Activated naive CD8-positive, alpha-beta T cell treated with anti-CD3 and anti-CD28 coated beads for 36 hours (primary cell): ENCODE results near the gene ADRA2C. TPM values are rescaled to one million over a fixed set of nuclear protein-coding genes. Genes with fewer than 3 reads are reported as not detected.
A peak's percentile ranks its signal among the peaks of the same experiment; 100 is the strongest.

Experiments
- DNase-seq: peaks from one replicate; pipeline ENCODE4 v3.0.0; 2021
- H3K27ac Mint-ChIP-seq: one replicate; pipeline ENCODE4 v1.8.0; 2022; ENCODE audit warnings: mild to moderate bottlenecking, moderate library complexity, mixed read lengths
- H3K27me3 Mint-ChIP-seq: one replicate; pipeline ENCODE4 v1.8.0; 2022; ENCODE audit warnings: mild to moderate bottlenecking, mixed read lengths
- H3K36me3 Mint-ChIP-seq: one replicate; pipeline ENCODE4 v1.8.0; 2021; ENCODE audit warnings: mild to moderate bottlenecking, mixed read lengths
- H3K4me1 Mint-ChIP-seq: one replicate; pipeline ENCODE4 v1.8.0; 2021; ENCODE audit warnings: mixed read lengths
- H3K4me3 Mint-ChIP-seq: one replicate; pipeline ENCODE4 v1.8.0; 2022; ENCODE audit warnings: mild to moderate bottlenecking, moderate library complexity, mixed read lengths
- H3K9me3 Mint-ChIP-seq: one replicate; pipeline ENCODE4 v1.8.0; 2022; ENCODE audit warnings: mixed read lengths
- total RNA-seq, 2 experiments: library from RNA; stranded (reverse); gene quantifications; one replicate each; pipeline ENCODE4 v1.2.3, GENCODE V29; 2021

ADRA2C gene
- total RNA-seq, 2 experiments from 2014 or later, result not detected

GRCh38 chr4:3775005-3775404 lies 8.8 kb downstream of the ADRA2C start:
- H3K27me3 Mint-ChIP-seq, result peaks cover 7% of the 10 kb centered on the region
- no peak for DNase-seq
- no peak overlapping the region for H3K4me3 Mint-ChIP-seq
- no peaks in the 10 kb centered on the region for H3K36me3 Mint-ChIP-seq
- H3K9me3 Mint-ChIP-seq, result no peaks in the 10 kb centered on the region
- no peak overlapping the region for H3K27ac Mint-ChIP-seq
- no peaks in the 10 kb centered on the region for H3K4me1 Mint-ChIP-seq

- peaks cover 7% of the 10 kb centered on the region for H3K27me3 Mint-ChIP-seq
- H3K4me3 Mint-ChIP-seq, result no peak overlapping the region
- no peaks in the 10 kb centered on the region for H3K4me1 Mint-ChIP-seq
- no peak overlapping the region for H3K27ac Mint-ChIP-seq
- DNase-seq, result no peak
- no peaks in the 10 kb centered on the region for H3K36me3 Mint-ChIP-seq
- no peaks in the 10 kb centered on the region for H3K9me3 Mint-ChIP-seq
Measured at GRCh38 chr4:3775576-3775975, 9.4 kb downstream of the ADRA2C start.

- peaks cover 6% of the 10 kb centered on the region for H3K27me3 Mint-ChIP-seq
- peaks cover 3% of the 10 kb centered on the region for H3K36me3 Mint-ChIP-seq
- H3K4me1 Mint-ChIP-seq, result no peaks in the 10 kb centered on the region
- no peak overlapping the region for H3K27ac Mint-ChIP-seq
- peaks cover 3% of the 10 kb centered on the region for H3K9me3 Mint-ChIP-seq
- no peak overlapping the region for H3K4me3 Mint-ChIP-seq
- DNase-seq, result no peak
Measured at GRCh38 chr4:3776166-3777032, 10.2 kb downstream of the ADRA2C start.

DNA sequence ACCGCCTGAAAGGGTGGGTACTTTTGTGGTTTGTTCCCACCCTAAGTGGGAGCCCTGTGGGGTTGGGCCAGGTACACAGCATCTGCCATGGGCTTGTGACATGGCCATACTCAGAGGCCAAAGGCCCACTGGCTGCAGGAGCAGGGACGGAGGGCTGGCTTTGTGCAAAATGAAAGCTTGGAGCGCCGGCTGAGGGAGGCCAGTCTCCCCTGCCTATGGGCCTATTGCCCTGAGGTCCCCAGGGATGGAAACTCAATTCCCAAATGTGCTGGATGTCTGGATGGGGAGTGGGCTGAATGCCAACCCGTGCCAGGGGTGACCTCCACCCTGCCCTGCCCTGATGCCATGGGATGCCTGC lies 10.8 kb downstream of the ADRA2C start:
- H3K27ac Mint-ChIP-seq, result no peak overlapping the region
- peaks cover 4% of the 10 kb centered on the region for H3K36me3 Mint-ChIP-seq
- H3K4me1 Mint-ChIP-seq, result no peaks in the 10 kb centered on the region
- no peak for DNase-seq
- no peak overlapping the region for H3K4me3 Mint-ChIP-seq
- H3K27me3 Mint-ChIP-seq, result peaks cover 5% of the 10 kb centered on the region
- H3K9me3 Mint-ChIP-seq, result peaks cover 3% of the 10 kb centered on the region

- H3K4me1 Mint-ChIP-seq, result no peaks in the 10 kb centered on the region
- H3K9me3 Mint-ChIP-seq, result peaks cover 3% of the 10 kb centered on the region
- H3K36me3 Mint-ChIP-seq, result peaks cover 4% of the 10 kb centered on the region
- no peak overlapping the region for H3K27ac Mint-ChIP-seq
- peaks cover 5% of the 10 kb centered on the region for H3K27me3 Mint-ChIP-seq
- no peak overlapping the region for H3K4me3 Mint-ChIP-seq
- no peak for DNase-seq
Measured at GRCh38 chr4:3777669-3778068, 11.5 kb downstream of the ADRA2C start.

- H3K4me3 Mint-ChIP-seq, result no peak overlapping the region
- H3K27ac Mint-ChIP-seq, result no peak overlapping the region
- no peak for DNase-seq
- no peaks in the 10 kb centered on the region for H3K4me1 Mint-ChIP-seq
- peaks cover 5% of the 10 kb centered on the region for H3K27me3 Mint-ChIP-seq
- H3K36me3 Mint-ChIP-seq, result peaks cover 4% of the 10 kb centered on the region
- H3K9me3 Mint-ChIP-seq, result peaks cover 3% of the 10 kb centered on the region
Measured at GRCh38 chr4:3779509-3779908, 13.3 kb downstream of the ADRA2C start.

DNA sequence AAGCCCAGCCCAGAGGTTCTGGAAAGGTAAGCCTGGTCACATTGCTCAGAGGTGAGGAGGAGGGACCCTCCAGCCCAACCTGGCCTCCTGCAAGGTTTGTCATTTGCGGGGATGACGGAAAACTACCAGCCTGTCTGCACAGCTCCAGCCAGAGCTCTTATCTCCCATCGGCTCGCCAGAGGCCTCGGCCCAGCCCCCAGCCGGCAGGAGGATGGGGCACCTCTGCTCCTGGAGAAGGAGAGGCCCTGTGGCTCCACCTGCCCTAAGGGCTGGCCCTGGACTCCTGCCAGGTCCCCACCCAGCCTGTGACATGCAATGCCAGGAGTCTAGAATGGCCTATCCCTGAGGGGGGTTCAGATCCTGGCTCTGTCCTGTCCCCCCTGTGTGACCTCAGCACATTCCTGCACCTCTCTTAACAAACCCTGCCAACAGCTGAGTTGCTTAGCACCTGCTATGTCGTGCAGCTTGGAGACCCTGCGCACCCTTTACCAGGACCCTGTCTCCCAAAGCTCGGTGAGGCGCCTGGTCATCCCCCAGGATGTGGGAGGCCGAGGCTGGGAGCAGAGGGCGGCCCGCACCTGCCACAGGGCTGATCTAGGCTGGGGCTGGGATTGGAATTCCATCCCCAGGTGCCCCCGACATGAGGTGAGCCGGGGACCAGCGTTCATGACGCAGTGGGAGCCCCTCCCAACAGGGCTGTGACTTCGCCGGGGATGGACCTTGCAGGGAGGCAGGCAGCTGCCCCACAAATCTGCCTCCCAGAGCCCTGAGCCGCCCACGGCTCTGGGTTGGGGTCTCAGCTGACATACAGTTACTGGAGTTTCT lies 14.4 kb downstream of the ADRA2C start:
- Mint-ChIP-seq H3K27me3 (peaks cover 5% of the 10 kb centered on the region), H3K4me1 (no peaks in the 10 kb centered on the region), H3K4me3 (no peak overlapping the region), H3K27ac (no peak overlapping the region), H3K9me3 (peaks cover 3% of the 10 kb centered on the region), H3K36me3 (peaks cover 4% of the 10 kb centered on the region)
- no peak for DNase-seq

GRCh38 chr4:3781193-3781886 lies 15.2 kb downstream of the ADRA2C start:
- Mint-ChIP-seq H3K4me3 (no peak overlapping the region), H3K27me3 (peaks cover 5% of the 10 kb centered on the region), H3K27ac (no peak overlapping the region), H3K9me3 (peaks cover 3% of the 10 kb centered on the region), H3K4me1 (no peaks in the 10 kb centered on the region), H3K36me3 (peaks cover 4% of the 10 kb centered on the region)
- no peak for DNase-seq

DNA sequence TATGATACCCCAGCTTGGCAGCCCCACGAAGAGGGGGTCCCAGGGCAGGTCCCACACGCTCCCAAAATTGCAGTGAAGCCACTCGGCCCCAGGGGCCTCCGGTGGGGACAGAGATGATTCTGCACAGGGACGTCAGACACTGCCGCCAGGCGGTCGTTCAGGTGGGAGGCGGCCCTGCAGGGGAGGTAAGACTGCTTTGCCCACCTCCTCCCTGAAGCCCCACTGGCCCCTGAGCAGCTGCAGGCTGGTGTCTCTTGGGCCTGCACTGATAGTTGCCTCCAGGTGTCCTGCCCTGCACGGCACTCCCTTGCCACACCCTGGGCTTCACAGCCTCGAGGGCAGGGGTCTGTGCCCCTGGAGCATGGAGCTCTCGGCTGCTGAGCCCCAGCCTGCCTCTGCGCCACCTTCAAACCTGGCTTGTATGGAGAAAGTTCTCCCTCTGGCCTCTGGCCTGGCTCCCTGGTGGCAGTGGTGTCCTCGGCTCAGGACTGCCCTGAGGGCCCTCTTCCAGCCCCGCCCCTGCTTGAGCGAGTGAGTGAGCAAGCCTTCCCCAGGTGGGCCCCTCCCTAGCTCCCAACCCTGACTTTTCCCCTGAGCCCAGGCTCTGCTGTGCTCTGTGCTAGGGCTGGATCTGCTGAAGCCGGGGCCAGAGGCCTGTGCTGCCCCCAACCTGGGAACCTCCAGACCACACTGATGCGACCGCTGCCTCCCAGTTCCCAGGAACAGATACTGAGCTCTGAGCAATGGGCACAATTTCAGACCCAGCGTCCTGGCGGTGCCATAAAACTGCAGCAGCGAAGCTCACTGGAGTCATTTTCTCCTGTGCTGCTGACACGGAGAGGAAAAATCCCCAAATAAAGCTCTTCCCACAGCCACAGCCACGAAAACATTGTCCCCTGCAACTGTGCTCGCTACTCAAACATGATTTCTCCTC lies 16.1 kb downstream of the ADRA2C start:
- no peak overlapping the region for H3K4me3 Mint-ChIP-seq
- H3K27ac Mint-ChIP-seq, result no peak overlapping the region
- peaks cover 4% of the 10 kb centered on the region for H3K36me3 Mint-ChIP-seq
- peaks cover 5% of the 10 kb centered on the region for H3K27me3 Mint-ChIP-seq
- no peaks in the 10 kb centered on the region for H3K4me1 Mint-ChIP-seq
- DNase-seq, result no peak
- peaks cover 3% of the 10 kb centered on the region for H3K9me3 Mint-ChIP-seq

- H3K4me1 Mint-ChIP-seq, result no peaks in the 10 kb centered on the region
- peaks cover 4% of the 10 kb centered on the region for H3K36me3 Mint-ChIP-seq
- peak; percentile 13 for DNase-seq
Measured at GRCh38 chr4:3783693-3784306, 17.6 kb downstream of the ADRA2C start.

GRCh38 chr4:3784454-3785291 lies 18.5 kb downstream of the ADRA2C start:
- H3K36me3 Mint-ChIP-seq, result peaks cover 4% of the 10 kb centered on the region
- peaks cover 3% of the 10 kb centered on the region for H3K9me3 Mint-ChIP-seq
- no peak overlapping the region for H3K27ac Mint-ChIP-seq
- no peak overlapping the region for H3K4me3 Mint-ChIP-seq
- no peaks in the 10 kb centered on the region for H3K4me1 Mint-ChIP-seq
- no peak for DNase-seq
- H3K27me3 Mint-ChIP-seq, result peaks cover 5% of the 10 kb centered on the region

More at GRCh38 chr4:3783693-3784306, 17.6 kb downstream of the ADRA2C start:
- Mint-ChIP-seq H3K9me3 (peaks cover 3% of the 10 kb centered on the region), H3K4me3 (no peak overlapping the region), H3K27me3 (peaks cover 5% of the 10 kb centered on the region), H3K27ac (no peak overlapping the region)

GRCh38 chr4:3785292-3785565 lies 19.0 kb downstream of the ADRA2C start:
- DNase-seq, result no peak
- H3K4me3 Mint-ChIP-seq, result no peak overlapping the region
- peaks cover 4% of the 10 kb centered on the region for H3K36me3 Mint-ChIP-seq
- no peak overlapping the region for H3K27ac Mint-ChIP-seq
- no peaks in the 10 kb centered on the region for H3K4me1 Mint-ChIP-seq
- H3K27me3 Mint-ChIP-seq, result peaks cover 5% of the 10 kb centered on the region
- H3K9me3 Mint-ChIP-seq, result peaks cover 3% of the 10 kb centered on the region

DNA sequence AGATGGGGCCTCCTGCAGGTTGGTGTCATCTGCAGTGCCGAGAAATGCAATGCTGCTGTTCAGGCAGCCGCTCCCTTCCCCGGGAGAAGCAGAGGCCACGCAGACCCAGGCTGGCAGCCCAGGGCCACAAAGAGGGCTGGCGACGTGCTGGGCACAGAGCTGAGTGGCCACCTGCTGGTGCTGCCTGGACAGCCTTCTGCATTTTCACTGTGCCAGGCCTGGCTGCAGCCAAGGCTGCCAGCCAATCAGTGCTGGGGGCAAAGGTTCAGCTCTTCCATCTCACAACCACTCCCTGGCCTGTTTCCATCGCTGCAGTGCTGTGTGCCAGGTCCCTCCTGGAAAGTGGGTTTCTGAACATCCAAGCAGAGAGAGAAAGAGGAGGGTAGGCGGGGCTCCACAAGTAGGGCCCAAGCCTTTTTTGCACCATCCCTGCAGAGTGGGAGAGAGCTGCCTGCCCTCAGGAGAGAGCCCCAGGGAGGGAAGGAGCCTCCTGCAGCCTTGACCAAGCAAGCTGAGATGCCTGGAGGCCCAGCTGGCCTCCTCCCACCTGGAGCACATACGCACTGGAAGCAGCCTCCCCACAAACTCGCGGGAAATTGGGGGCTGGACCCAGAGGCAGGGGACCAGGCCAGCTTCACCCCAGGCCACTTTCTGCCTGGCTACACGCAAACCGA lies 20.1 kb downstream of the ADRA2C start:
- Mint-ChIP-seq H3K4me3 (no peak overlapping the region), H3K9me3 (peaks cover under 1% of the 10 kb centered on the region), H3K4me1 (no peaks in the 10 kb centered on the region), H3K36me3 (peaks cover 2% of the 10 kb centered on the region), H3K27ac (no peak overlapping the region), H3K27me3 (peaks cover 8% of the 10 kb centered on the region)
- no peak for DNase-seq
